Measurements from ENCODE around the gene CAPN14.

CAPN14 gene

GRCh38 chr2:31192396-31192795 lies 24.9 kb downstream of the CAPN14 start:
- H3K27me3 ChIP-seq (ENCODE audit: insufficient read depth, poor library complexity, severe bottlenecking) = no peaks in the 10 kb centered on the region
- DNase-seq (ENCODE audit: low read depth in 1 of 2, low spot score in 1 of 2) = no peak
- H3K4me3 ChIP-seq (replicated peaks; ENCODE audit: insufficient read depth, low read length) = no peak overlapping the region
- no peak for TF ChIP-seq REST (IDR thresholded peaks at IDR 0.05; ENCODE audit: insufficient replicate concordance, low read depth)
- TF ChIP-seq SPI1 (IDR thresholded peaks at IDR 0.05; ENCODE audit: borderline replicate concordance, low read depth) = no peak
- no peak for TF ChIP-seq GABPA (IDR thresholded peaks at IDR 0.05; ENCODE audit: low read depth)
- no peak for TF ChIP-seq CTCF (IDR thresholded peaks at IDR 0.05; ENCODE audit: insufficient read depth, low read length)
- TF ChIP-seq POLR2AphosphoS5 (IDR thresholded peaks at IDR 0.05; ENCODE audit: low read depth) = no peak
- H3K27ac ChIP-seq (replicated peaks) = no peak overlapping the region

DNA sequence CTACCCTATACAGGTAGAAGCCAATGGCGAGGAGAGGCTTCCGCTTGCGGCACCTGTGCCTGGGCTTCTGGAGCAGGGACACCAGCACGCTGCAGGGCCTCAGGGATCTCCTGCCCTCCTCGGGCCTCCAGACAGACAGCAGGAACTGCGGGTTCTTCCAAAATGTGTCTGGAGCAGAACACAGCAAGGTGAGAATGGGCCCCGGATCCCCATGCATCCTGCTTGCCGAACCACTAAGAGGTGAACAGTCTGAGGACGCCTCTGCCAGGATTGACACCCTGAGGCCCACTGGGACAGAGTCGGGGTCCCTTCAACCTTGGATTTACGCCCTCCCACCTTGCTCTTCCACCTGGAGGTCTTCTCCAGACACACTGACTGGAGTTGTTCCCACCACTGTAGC lies 25.4 kb downstream of the CAPN14 start:
- H3K4me3 ChIP-seq (replicated peaks; ENCODE audit: insufficient read depth, low read length) = no peak overlapping the region
- no peak for TF ChIP-seq POLR2AphosphoS5 (IDR thresholded peaks at IDR 0.05; ENCODE audit: low read depth)
- TF ChIP-seq REST (IDR thresholded peaks at IDR 0.05; ENCODE audit: insufficient replicate concordance, low read depth) = no peak
- TF ChIP-seq SPI1 (IDR thresholded peaks at IDR 0.05; ENCODE audit: borderline replicate concordance, low read depth) = no peak
- H3K27ac ChIP-seq (replicated peaks) = no peak overlapping the region
- no peaks in the 10 kb centered on the region for H3K27me3 ChIP-seq (ENCODE audit: insufficient read depth, poor library complexity, severe bottlenecking)
- no peak for DNase-seq (ENCODE audit: low read depth in 1 of 2, low spot score in 1 of 2)

- DNase-seq (ENCODE audit: low read depth in 1 of 2, low spot score in 1 of 2) = no peak
- H3K27ac ChIP-seq (replicated peaks) = no peak overlapping the region
- H3K27me3 ChIP-seq (ENCODE audit: insufficient read depth, poor library complexity, severe bottlenecking) = peaks cover 3% of the 10 kb centered on the region
- no peak for TF ChIP-seq REST (IDR thresholded peaks at IDR 0.05; ENCODE audit: insufficient replicate concordance, low read depth)
- TF ChIP-seq CTCF (IDR thresholded peaks at IDR 0.05; ENCODE audit: insufficient read depth, low read length) = no peak
- TF ChIP-seq GABPA (IDR thresholded peaks at IDR 0.05; ENCODE audit: low read depth) = no peak
- TF ChIP-seq SPI1 (IDR thresholded peaks at IDR 0.05; ENCODE audit: borderline replicate concordance, low read depth) = no peak
- TF ChIP-seq POLR2AphosphoS5 (IDR thresholded peaks at IDR 0.05; ENCODE audit: low read depth) = no peak
- no peak overlapping the region for H3K4me3 ChIP-seq (replicated peaks; ENCODE audit: insufficient read depth, low read length)
These were observed 27.1 kb downstream of the CAPN14 start for GRCh38 chr2:31190188-31190587.

GRCh38 chr2:31189141-31189540 lies 28.2 kb downstream of the CAPN14 start:
- no peak overlapping the region for H3K27ac ChIP-seq (replicated peaks)
- peaks cover 3% of the 10 kb centered on the region for H3K27me3 ChIP-seq (ENCODE audit: insufficient read depth, poor library complexity, severe bottlenecking)
- DNase-seq (ENCODE audit: low read depth in 1 of 2, low spot score in 1 of 2) = no peak
- no peak for TF ChIP-seq SPI1 (IDR thresholded peaks at IDR 0.05; ENCODE audit: borderline replicate concordance, low read depth)
- no peak for TF ChIP-seq POLR2AphosphoS5 (IDR thresholded peaks at IDR 0.05; ENCODE audit: low read depth)
- TF ChIP-seq CTCF (IDR thresholded peaks at IDR 0.05; ENCODE audit: insufficient read depth, low read length) = no peak
- no peak overlapping the region for H3K4me3 ChIP-seq (replicated peaks; ENCODE audit: insufficient read depth, low read length)
